Body of pancreas (tissue), 4 donors: ENCODE measurements around the gene TLE1.

Source experiments
- POLR2A ChIP-seq, 3 donors: fragments of 450-650 bp; IDR thresholded peaks; one replicate each; pipeline ENCODE4 v1.6.1; 2016; ENCODE audit warnings: antibody characterized with exemption in 3 of 3, mild to moderate bottlenecking in 2 of 3
- TF ChIP-seq, protein P1 (sequence below), 7 experiments: fragments of 450-650 bp in 4 of 7; fragments of 200-600 bp in 3 of 7; sonication (generic) in 3 of 7; IDR thresholded peaks; one replicate each; pipeline ENCODE4 v1.5.1; 2016 to 2019; ENCODE audit warnings: antibody characterized with exemption in 7 of 7

DNA sequence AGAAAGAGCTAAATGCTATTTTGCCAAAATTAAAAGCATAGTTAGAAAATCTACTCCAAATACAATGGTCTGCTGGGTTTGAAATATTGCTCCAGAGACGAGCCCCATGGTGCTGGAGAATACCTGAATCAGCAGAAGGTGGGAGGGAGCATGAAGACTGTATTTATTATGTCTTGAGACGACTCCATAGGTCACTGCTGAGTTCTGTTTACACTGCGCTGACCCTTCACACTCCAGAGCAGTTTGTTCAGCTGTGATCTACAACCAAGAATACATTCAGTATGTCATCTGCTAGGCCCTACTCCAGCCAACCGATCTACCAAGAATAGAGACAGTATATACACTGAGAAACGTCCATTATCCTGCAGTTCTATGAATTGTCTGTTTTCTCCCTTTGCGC lies 150.5 kb downstream of the TLE1 start:
- no peak for TF ChIP-seq POLR2A (IDR thresholded peaks at IDR 0.05)
- TF ChIP-seq, protein P1, sequence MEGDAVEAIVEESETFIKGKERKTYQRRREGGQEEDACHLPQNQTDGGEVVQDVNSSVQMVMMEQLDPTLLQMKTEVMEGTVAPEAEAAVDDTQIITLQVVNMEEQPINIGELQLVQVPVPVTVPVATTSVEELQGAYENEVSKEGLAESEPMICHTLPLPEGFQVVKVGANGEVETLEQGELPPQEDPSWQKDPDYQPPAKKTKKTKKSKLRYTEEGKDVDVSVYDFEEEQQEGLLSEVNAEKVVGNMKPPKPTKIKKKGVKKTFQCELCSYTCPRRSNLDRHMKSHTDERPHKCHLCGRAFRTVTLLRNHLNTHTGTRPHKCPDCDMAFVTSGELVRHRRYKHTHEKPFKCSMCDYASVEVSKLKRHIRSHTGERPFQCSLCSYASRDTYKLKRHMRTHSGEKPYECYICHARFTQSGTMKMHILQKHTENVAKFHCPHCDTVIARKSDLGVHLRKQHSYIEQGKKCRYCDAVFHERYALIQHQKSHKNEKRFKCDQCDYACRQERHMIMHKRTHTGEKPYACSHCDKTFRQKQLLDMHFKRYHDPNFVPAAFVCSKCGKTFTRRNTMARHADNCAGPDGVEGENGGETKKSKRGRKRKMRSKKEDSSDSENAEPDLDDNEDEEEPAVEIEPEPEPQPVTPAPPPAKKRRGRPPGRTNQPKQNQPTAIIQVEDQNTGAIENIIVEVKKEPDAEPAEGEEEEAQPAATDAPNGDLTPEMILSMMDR (IDR thresholded peaks at IDR 0.05), result no peak
